LNCAP (cell line): ENCODE data around the gene DUOXA1.

Source experiments
- CTCF ChIP-seq: fragments of 450-650 bp; IDR thresholded peaks from 2 replicates; pipeline ENCODE4 v1.5.1; 2017; ENCODE audit warnings: mild to moderate bottlenecking

DUOXA1 gene

GRCh38 chr15:45094358-45094730 is 35.3 kb downstream of the DUOXA1 start:
- TF ChIP-seq CTCF, result no peak

- TF ChIP-seq CTCF, result no peak
These were observed 35.9 kb downstream of the DUOXA1 start for GRCh38 chr15:45093622-45094357.

GRCh38 chr15:45093013-45093412 is 36.7 kb downstream of the DUOXA1 start:
- no peak for TF ChIP-seq CTCF

- no peak for TF ChIP-seq CTCF
These were observed 38.1 kb downstream of the DUOXA1 start for GRCh38 chr15:45091576-45091975.

GRCh38 chr15:45091161-45091560 is 38.5 kb downstream of the DUOXA1 start:
- no peak for TF ChIP-seq CTCF

- no peak for TF ChIP-seq CTCF
These were observed 39.8 kb downstream of the DUOXA1 start for GRCh38 chr15:45089712-45090373.

DNA sequence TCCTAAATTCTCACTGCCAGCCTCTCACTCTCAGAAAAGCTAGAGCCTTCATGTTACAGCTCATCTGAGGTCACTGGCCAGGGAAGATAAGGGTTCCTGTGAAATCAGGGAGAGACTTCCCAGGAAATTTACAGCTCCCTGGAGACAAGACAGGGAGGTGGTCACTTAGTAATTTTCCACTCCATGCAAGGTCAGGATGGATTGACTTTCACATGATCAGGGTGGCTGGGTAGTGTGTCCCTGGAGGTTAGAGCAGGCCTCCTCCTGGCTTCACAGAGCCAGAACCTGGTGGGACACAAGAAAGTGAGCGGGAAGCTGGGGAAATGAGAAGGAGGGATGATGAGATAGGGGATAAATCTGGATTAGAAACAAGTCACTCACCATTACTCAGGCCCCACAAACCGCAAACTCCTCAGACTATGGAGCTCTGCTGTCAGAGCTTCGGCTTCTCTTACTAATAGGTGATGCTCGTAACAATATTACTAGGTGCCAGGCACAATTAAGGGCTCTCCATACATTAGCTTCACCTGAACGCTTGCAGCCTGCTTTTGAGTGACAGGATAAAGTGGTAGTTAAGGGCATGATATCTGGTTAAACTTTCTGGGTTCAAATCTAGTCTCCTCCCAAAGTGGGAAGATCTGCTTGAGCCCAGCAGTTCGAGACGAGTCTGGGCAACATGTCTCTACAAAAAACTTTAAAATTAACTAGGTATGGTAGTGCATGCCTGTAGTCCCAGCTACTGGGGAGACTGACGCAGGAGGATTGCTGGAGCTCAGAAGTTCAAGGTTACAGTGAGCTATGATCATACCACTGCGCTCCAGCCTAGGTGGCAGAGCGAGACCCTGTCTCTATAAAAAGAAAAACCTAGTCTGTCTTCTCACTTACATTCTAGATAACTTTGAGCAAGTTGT is 40.6 kb downstream of the DUOXA1 start:
- no peak for TF ChIP-seq CTCF
